GM21825 (cell line): Measurements from ENCODE around the gene MT1E.
"Not testable (repeated sequence)": the region's sequence is repeated elsewhere in the genome, so short reads cannot be mapped to it uniquely, and the experiment has no call there.

ENCODE experiments used
- ATAC-seq: cut with Tn5 transposase; IDR thresholded peaks from one replicate; pipeline ENCODE4 v1.9.1; 2021; ENCODE audit warnings: mild to moderate bottlenecking, moderate library complexity; ENCODE audit not compliant: unreplicated experiment

MT1E gene

GRCh38 chr16:56625140-56625942 is at the start of gene MT1E:
Gene MT1E (plus strand): TSS chr16:56625781. CDS start chr16:56625852, 71 bp downstream.
- ATAC-seq, result peak; percentile 47

- ATAC-seq, result no peak
Measured at GRCh38 chr16:56576585-56577299, 48.8 kb upstream of the MT1E start.

GRCh38 chr16:56577300-56577625 is 48.3 kb upstream of the MT1E start:
- ATAC-seq, result no peak

GRCh38 chr16:56580391-56581048 is 45.1 kb upstream of the MT1E start:
- no peak for ATAC-seq

- ATAC-seq, result not testable (repeated sequence)
Measured at GRCh38 chr16:56582911-56583310, 42.7 kb upstream of the MT1E start.

- ATAC-seq, result no peak
Measured at GRCh38 chr16:56583351-56584168, 42.0 kb upstream of the MT1E start.

- no peak for ATAC-seq
Measured at GRCh38 chr16:56584276-56584675, 41.3 kb upstream of the MT1E start.

GRCh38 chr16:56588781-56589140 is 36.8 kb upstream of the MT1E start:
- no peak for ATAC-seq

GRCh38 chr16:56589141-56590039 is 36.2 kb upstream of the MT1E start, which contains the start of gene MT3:
Gene MT3 (plus strand): TSS chr16:56589528. CDS start chr16:56589591, 63 bp downstream.
- ATAC-seq, result no peak

- ATAC-seq, result no peak
Measured at GRCh38 chr16:56591377-56592060, 34.1 kb upstream of the MT1E start.

- ATAC-seq, result no peak
Measured at GRCh38 chr16:56593573-56594291, 31.8 kb upstream of the MT1E start.

GRCh38 chr16:56594292-56594619 is 31.3 kb upstream of the MT1E start:
- ATAC-seq, result no peak

- no peak for ATAC-seq
Measured at GRCh38 chr16:56600398-56600999, 25.1 kb upstream of the MT1E start.

GRCh38 chr16:56601325-56601724 is 24.3 kb upstream of the MT1E start:
- ATAC-seq, result no peak

GRCh38 chr16:56603589-56603988 is 22.0 kb upstream of the MT1E start:
- ATAC-seq, result no peak

- no peak for ATAC-seq
Measured at GRCh38 chr16:56604966-56605365, 20.6 kb upstream of the MT1E start.

- no peak for ATAC-seq
Measured at GRCh38 chr16:56605475-56605874, 20.1 kb upstream of the MT1E start.

- no peak for ATAC-seq
Measured at GRCh38 chr16:56606071-56606475, 19.5 kb upstream of the MT1E start.
